Measurements from ENCODE around the gene ANKRD12. TPM values are rescaled to one million over a fixed set of nuclear protein-coding genes. Genes with fewer than 3 reads are reported as not detected.

The ANKRD12 gene
- total RNA-seq, 1 donor: 66.2 TPM

DNA sequence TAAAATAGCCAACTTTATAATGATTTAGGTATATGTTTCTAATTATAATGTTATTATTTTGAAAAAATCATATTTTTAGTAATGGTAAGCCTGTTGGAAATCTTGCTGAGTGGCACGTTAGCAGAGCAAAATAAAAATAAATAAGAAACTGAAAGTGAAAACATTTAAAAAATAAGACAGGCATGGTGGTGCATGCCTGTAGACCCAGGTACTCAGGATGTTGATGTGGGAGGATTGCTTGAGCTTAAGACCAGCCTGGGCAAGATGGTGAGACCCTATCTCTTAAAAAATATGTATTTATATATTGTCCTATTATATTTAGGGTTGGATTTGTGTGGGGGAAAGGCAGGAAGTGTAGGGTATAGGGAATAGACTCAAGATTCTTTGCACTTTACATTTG is 15.8 kb upstream of the ANKRD12 start:
- H3K4me3 ChIP-seq (ENCODE audit: low read depth, low read length): no peak overlapping the region
- TF ChIP-seq, protein P1, sequence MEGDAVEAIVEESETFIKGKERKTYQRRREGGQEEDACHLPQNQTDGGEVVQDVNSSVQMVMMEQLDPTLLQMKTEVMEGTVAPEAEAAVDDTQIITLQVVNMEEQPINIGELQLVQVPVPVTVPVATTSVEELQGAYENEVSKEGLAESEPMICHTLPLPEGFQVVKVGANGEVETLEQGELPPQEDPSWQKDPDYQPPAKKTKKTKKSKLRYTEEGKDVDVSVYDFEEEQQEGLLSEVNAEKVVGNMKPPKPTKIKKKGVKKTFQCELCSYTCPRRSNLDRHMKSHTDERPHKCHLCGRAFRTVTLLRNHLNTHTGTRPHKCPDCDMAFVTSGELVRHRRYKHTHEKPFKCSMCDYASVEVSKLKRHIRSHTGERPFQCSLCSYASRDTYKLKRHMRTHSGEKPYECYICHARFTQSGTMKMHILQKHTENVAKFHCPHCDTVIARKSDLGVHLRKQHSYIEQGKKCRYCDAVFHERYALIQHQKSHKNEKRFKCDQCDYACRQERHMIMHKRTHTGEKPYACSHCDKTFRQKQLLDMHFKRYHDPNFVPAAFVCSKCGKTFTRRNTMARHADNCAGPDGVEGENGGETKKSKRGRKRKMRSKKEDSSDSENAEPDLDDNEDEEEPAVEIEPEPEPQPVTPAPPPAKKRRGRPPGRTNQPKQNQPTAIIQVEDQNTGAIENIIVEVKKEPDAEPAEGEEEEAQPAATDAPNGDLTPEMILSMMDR (IDR thresholded peaks at IDR 0.05; ENCODE audit: insufficient read depth, low read length): no peak
- DNase-seq (ENCODE audit: low read depth): no peak

DNA sequence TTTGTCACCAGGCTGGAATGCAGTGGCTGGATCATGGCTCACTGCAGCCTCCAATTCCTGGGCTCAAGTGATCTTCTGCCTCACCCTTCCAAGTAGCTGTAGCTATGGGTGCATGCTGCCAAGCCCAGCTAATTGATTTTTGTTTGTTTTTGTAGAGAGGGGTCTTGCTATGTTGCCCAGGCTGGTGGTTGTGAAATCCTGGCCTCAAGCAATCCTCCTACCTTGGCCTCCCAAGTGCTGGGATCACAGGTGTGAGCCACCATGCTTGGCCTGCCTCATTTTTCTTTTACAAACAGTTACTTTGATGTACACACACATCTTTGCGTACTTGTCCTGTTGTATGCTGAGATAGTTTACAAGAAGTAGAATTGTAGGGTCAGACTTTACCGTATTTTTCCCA is 13.1 kb upstream of the ANKRD12 start:
- no peak overlapping the region for H3K4me3 ChIP-seq (ENCODE audit: low read depth, low read length)
- TF ChIP-seq, protein P1 (IDR thresholded peaks at IDR 0.05; ENCODE audit: insufficient read depth, low read length): no peak

DNA sequence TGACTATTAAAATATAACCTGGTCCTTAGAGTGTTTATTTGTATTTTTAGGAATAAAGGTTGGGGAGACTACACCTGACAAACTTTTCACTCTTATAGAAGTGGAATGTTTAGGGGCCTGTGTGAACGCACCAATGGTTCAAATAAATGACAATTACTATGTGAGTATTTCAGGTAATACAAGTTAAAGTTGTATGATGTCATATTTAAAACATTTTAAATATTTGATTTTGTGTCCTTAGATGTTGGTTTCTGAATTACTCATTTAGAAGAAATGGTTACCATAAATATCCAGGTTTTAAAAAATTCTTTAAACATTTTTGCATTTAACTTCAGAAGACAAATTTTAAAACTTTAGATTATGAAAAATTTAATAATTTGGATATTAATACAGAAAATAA is 11.8 kb upstream of the ANKRD12 start:
- TF ChIP-seq, protein P1 (IDR thresholded peaks at IDR 0.05; ENCODE audit: insufficient read depth, low read length): no peak
- no peak overlapping the region for H3K4me3 ChIP-seq (ENCODE audit: low read depth, low read length)
- no peak for DNase-seq (ENCODE audit: low read depth)

More for the DNA sequence above, 13.1 kb upstream of the ANKRD12 start:
- DNase-seq (ENCODE audit: low read depth): no peak

DNA sequence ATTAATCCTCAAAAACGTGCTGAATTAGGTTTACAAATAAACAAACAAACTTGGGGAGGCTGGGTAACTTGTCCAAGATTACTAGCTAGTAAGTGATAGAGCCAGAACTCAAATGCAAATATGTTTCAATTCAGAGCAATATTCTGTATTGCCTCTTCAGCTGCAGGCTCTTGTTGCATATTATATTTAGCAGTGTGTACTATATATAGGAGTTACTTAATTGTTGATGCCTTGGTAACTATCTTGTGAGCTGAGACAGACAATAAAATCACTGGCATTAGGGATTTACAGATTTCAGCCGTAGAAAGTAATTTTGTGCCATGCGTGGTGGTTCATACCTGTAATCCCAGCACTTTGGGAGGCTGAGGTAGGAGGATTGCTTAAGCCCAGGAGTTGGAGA is 10.2 kb upstream of the ANKRD12 start:
- TF ChIP-seq, protein P1 (IDR thresholded peaks at IDR 0.05; ENCODE audit: insufficient read depth, low read length): no peak

DNA sequence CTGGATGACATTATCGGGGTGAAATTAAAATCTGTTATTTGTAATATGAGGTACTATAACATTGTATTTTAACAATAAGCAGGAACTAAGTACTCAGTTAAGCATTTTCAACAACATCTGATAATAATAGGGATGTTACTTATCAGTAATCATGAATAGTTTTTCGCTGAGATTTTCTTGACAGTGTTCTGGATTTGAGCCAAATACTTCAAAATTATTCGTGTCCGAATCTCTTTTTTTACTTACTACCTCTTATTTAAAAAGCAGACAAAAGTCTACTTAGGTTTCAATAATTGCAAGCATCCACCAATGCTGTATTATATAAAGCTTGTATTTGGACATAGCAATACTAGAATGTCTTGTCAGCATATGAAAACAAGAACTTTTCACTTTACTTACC is 6.4 kb upstream of the ANKRD12 start:
- TF ChIP-seq, protein P1 (IDR thresholded peaks at IDR 0.05; ENCODE audit: insufficient read depth, low read length): no peak
- H3K4me3 ChIP-seq (ENCODE audit: low read depth, low read length): no peak overlapping the region
- no peak for DNase-seq (ENCODE audit: low read depth)

More for the DNA sequence above, 10.2 kb upstream of the ANKRD12 start:
- DNase-seq (ENCODE audit: low read depth): no peak
- H3K4me3 ChIP-seq (ENCODE audit: low read depth, low read length): no peak overlapping the region

DNA sequence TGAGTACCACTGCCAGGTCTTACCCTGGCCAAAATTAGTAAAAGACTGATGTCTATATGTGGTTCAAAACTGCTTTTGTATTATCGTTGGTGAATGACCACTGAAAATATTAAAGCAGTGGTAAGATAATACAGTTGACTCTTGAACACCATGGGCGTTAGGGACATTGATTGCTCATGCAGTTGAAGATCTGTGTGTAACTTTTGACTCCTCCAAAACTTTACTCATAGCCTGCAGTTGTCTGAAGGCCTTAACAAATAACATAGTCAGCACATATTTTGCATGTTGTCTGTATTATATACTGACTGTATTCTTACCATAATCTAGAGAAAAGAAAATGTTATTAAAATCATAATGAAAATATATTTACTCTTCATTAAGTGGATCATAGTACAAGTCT is 5.8 kb upstream of the ANKRD12 start:
- H3K4me3 ChIP-seq (ENCODE audit: low read depth, low read length): no peak overlapping the region
- DNase-seq (ENCODE audit: low read depth): no peak
- TF ChIP-seq, protein P1 (IDR thresholded peaks at IDR 0.05; ENCODE audit: insufficient read depth, low read length): no peak

DNA sequence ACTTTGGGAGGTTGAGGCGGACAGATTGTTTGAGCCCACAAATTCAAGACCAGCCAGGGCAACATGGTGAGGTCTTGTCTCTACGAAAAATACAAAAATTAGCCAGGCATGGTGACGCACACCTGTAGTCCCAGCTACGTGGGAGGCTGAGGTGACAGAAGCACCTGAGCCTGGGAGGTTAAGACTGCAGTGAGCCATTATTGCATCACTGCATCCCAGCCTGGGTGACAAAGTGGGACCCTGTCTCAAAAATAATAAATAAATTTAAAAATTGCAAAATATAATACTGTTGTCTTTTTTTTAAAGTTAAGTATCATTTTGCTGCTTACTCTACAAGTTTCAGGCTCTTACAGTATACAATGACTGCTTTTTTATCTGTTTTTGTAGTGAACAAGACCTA is 4.0 kb upstream of the ANKRD12 start:
- TF ChIP-seq, protein P1 (IDR thresholded peaks at IDR 0.05; ENCODE audit: insufficient read depth, low read length): no peak
- no peak for DNase-seq (ENCODE audit: low read depth)
- no peak overlapping the region for H3K4me3 ChIP-seq (ENCODE audit: low read depth, low read length)

All from fibroblast of the aortic adventitia (primary cell).